Uterus (tissue), 2 donors: Measurements from ENCODE around the gene QRSL1.

ENCODE experiments used
- CTCF ChIP-seq, 4 experiments: fragments of 200-600 bp in 2 of 4; fragments of 450-650 bp in 2 of 4; sonication (generic) in 2 of 4; IDR thresholded peaks; one replicate each; pipeline ENCODE4 v1.5.1; 2016 to 2019; ENCODE audit warnings: antibody characterized with exemption in 4 of 4, mild to moderate bottlenecking in 2 of 4, moderate library complexity in 1 of 4
- POLR2A ChIP-seq, 2 donors: fragments of 450-650 bp; IDR thresholded peaks; one replicate each; pipeline ENCODE4 v1.6.1; 2016; ENCODE audit warnings: antibody characterized with exemption in 2 of 2, mild to moderate bottlenecking in 1 of 2, moderate library complexity in 1 of 2

GRCh38 chr6:106693418-106693817 is 64.0 kb downstream of the QRSL1 start:
- no peak for TF ChIP-seq POLR2A (IDR thresholded peaks at IDR 0.05)
- no peak for TF ChIP-seq CTCF (IDR thresholded peaks at IDR 0.05)
